HFFc6 (cell line): ENCODE results near the gene CDK14. TPM values are rescaled to one million over a fixed set of nuclear protein-coding genes. Genes with fewer than 3 reads are reported as not detected.
A peak's percentile ranks its signal among the peaks of the same experiment; 100 is the strongest.

Experiments used
- DNase-seq: peaks from one replicate; pipeline ENCODE4 v3.0.0-alpha.2; 2018
- H3K27ac Mint-ChIP-seq: 2 replicates; pipeline ENCODE4 v1.8.0; 2020; ENCODE audit warnings: mild to moderate bottlenecking, mixed read lengths
- H3K27me3 Mint-ChIP-seq: 2 replicates; pipeline ENCODE4 v1.8.0; 2021; ENCODE audit warnings: mild to moderate bottlenecking, moderate library complexity, mixed read lengths; ENCODE audit not compliant: insufficient read depth
- H3K36me3 Mint-ChIP-seq: 2 replicates; pipeline ENCODE4 v1.8.0; 2021; ENCODE audit warnings: low read depth, mixed read lengths
- H3K4me1 Mint-ChIP-seq: 2 replicates; pipeline ENCODE4 v1.8.0; 2020; ENCODE audit warnings: low read depth, mixed read lengths
- H3K4me3 Mint-ChIP-seq: 2 replicates; pipeline ENCODE4 v1.8.0; 2020; ENCODE audit warnings: mild to moderate bottlenecking, moderate library complexity, mixed read lengths
- H3K9me3 Mint-ChIP-seq: 2 replicates; pipeline ENCODE4 v1.8.0; 2020; ENCODE audit warnings: mild to moderate bottlenecking, mixed read lengths
- total RNA-seq, 6 experiments: library from RNA; stranded (reverse); fragmentation: NEBNext Ultra II Directional; extraction: Animal tissue kit (Norgen Biotek cat#: 25700); gene quantifications; 2 replicates in 1 of 6; 3 replicates in 5 of 6; pipeline ENCODE4 v1.2.3, GENCODE V29; 2021
- TF ChIP-seq, protein P1 (sequence below): fragments of 200-600 bp; sonication (generic); IDR thresholded peaks from 2 replicates; pipeline ENCODE4 v1.5.0; 2021; ENCODE audit warnings: antibody characterized with exemption, mild to moderate bottlenecking

Gene CDK14
- total RNA-seq, 6 experiments from 2014 or later, result 18.4 to 28.6 (median 27.2) TPM

DNA sequence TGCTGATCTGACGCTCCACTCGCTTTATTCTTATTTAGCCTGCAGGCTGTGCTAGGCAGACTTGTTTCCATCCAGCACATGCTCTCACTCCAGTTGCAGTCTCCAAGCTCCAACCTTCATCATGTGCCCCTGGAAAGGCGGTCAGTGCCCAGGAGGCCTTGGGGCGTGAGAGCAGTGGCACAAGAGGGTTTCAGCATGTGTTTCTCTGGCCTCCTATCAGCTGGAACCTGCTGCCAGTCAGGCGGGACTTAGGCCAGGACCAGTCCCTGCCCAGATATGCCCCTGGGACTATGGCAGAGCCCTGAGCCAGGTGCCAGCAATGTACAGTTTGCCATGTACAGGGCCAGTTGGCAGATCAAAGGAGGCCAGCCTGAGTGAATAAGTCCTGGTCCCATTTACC is 337.9 kb downstream of the CDK14 start:
- Mint-ChIP-seq H3K27ac (no peak overlapping the region), H3K27me3 (no peaks in the 10 kb centered on the region; the same call in none of the 2 replicates), H3K36me3 (no peaks in the 10 kb centered on the region), H3K4me1 (no peaks in the 10 kb centered on the region), H3K4me3 (no peak overlapping the region), H3K9me3 (no peaks in the 10 kb centered on the region)
- TF ChIP-seq, protein P1, sequence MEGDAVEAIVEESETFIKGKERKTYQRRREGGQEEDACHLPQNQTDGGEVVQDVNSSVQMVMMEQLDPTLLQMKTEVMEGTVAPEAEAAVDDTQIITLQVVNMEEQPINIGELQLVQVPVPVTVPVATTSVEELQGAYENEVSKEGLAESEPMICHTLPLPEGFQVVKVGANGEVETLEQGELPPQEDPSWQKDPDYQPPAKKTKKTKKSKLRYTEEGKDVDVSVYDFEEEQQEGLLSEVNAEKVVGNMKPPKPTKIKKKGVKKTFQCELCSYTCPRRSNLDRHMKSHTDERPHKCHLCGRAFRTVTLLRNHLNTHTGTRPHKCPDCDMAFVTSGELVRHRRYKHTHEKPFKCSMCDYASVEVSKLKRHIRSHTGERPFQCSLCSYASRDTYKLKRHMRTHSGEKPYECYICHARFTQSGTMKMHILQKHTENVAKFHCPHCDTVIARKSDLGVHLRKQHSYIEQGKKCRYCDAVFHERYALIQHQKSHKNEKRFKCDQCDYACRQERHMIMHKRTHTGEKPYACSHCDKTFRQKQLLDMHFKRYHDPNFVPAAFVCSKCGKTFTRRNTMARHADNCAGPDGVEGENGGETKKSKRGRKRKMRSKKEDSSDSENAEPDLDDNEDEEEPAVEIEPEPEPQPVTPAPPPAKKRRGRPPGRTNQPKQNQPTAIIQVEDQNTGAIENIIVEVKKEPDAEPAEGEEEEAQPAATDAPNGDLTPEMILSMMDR, result no peak
- DNase-seq, result no peak

DNA sequence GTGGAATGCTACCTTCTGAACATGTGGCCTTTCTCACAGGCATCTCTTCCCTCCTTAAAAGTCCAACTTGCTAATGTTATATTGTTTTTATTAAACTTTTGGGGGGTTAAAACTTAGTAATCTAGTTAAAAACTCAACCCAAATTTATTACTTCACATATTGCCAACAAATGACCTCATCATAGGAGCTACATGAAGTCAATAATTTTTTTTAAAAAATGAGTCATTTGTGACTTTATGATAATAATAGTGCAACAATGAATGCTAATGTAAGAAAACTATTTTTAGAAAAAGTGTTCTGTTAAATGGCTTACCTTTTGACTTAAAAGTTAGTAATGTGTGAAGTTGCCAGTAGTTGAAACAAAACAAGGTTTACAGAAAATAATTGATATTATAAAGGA is 342.2 kb downstream of the CDK14 start:
- H3K4me3 Mint-ChIP-seq, result no peak overlapping the region
- TF ChIP-seq, protein P1, result no peak
- H3K36me3 Mint-ChIP-seq, result no peaks in the 10 kb centered on the region
- H3K27ac Mint-ChIP-seq, result no peak overlapping the region
- H3K4me1 Mint-ChIP-seq, result no peaks in the 10 kb centered on the region
- DNase-seq, result no peak
- no peaks in the 10 kb centered on the region; the same call in none of the 2 replicates for H3K27me3 Mint-ChIP-seq
- no peaks in the 10 kb centered on the region for H3K9me3 Mint-ChIP-seq

DNA sequence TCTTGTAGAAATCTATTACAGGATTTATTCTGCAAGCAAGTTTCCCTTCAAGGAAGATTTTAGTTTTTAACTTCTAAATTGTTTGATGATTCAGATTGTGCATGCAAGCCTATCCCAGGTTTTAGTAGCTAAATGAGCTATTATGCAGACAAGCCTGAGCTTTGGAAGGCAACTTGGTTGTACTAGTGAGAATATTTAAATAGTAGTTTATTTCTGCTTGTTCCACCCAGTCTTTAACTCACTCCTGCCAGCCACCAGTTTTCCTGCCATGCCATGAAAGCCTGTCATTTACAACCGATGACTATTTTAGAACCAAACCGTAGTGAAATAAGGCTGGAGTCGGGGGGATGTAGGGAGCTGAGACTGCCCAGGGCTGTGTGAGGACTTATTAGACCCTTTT is 343.5 kb downstream of the CDK14 start:
- peaks cover 6% of the 10 kb centered on the region; the same call in 1 of the 2 replicates for H3K36me3 Mint-ChIP-seq
- H3K9me3 Mint-ChIP-seq, result no peaks in the 10 kb centered on the region
- TF ChIP-seq, protein P1, result no peak
- H3K27me3 Mint-ChIP-seq, result no peaks in the 10 kb centered on the region; the same call in 1 of the 2 replicates
- H3K27ac Mint-ChIP-seq, result no peak overlapping the region
- no peak overlapping the region for H3K4me3 Mint-ChIP-seq
- H3K4me1 Mint-ChIP-seq, result peaks cover 10% of the 10 kb centered on the region
- no peak for DNase-seq

DNA sequence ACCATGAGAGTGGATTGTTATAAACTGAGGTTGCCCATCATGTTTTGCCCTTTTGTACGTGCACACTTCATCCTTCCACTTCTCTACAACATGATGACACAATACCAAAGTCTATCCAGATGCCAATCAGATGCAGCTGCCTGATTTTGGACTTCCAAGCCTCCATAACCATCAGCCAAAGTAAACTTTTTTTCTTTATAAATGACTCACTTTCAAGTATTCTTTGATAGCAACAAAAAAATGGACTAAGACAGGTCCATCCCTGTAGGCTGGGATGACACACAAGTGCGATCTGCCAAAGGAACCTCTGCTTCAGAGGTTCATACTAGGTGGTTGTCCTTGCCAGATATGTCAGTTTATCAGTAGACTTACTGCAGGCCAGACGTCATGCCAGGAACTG is 347.9 kb downstream of the CDK14 start:
- TF ChIP-seq, protein P1, result no peak
- no peak for DNase-seq
- Mint-ChIP-seq H3K27ac (no peak overlapping the region), H3K36me3 (peaks cover 6% of the 10 kb centered on the region; the same call in 1 of the 2 replicates), H3K4me1 (peaks cover 30% of the 10 kb centered on the region), H3K4me3 (no peak overlapping the region), H3K9me3 (no peaks in the 10 kb centered on the region), H3K27me3 (no peaks in the 10 kb centered on the region)

DNA sequence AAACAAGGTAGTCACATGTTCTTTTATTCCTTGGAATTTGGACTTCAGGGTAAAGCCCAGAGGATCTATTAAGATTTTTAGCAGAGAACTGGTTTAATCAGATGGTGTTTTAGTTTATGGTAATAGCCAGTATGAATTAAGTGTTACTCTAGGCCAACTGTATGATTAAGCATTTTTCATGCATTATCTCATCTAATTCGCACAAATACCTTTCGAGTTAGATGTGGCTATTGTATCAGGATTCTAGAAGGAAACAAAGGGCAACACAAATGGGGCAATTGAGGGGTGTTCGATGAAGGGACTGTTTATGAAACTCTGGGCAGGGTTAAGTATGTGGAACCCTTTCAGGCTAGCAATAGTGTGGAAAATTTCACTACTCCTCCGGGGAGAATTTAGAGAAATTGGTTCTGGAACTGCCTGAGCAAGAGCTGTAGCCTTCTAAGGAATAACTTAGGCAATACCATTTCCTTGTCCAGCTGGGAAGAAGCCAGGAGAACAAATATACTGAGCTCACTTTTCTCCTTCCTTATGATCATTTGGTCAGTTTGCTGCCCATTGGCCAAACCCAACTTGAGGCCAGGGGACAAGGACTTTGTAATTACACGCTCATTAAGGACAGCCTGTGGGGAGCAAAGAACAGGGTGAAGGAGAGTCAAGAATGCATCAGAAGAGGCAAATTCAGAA is 349.1 kb downstream of the CDK14 start:
- Mint-ChIP-seq H3K27ac (peak overlapping the region; percentile 84), H3K4me1 (peaks cover 30% of the 10 kb centered on the region), H3K36me3 (peaks cover 6% of the 10 kb centered on the region; the same call in 1 of the 2 replicates), H3K4me3 (peak overlapping the region; percentile 25), H3K27me3 (no peaks in the 10 kb centered on the region), H3K9me3 (no peaks in the 10 kb centered on the region)
- DNase-seq, result peak; percentile 43
- TF ChIP-seq, protein P1, result no peak
